GM12873 (cell line): Measurements from ENCODE around the gene PHLDA3.

Experiments
- CTCF ChIP-seq: IDR thresholded peaks from 2 replicates; pipeline ENCODE4 v1.5.1; 2012; ENCODE audit warnings: low read depth, mild to moderate bottlenecking, moderate library complexity, low read length, control low read depth; ENCODE audit not compliant: insufficient read depth; ENCODE audit errors: missing control alignments

The PHLDA3 gene

DNA sequence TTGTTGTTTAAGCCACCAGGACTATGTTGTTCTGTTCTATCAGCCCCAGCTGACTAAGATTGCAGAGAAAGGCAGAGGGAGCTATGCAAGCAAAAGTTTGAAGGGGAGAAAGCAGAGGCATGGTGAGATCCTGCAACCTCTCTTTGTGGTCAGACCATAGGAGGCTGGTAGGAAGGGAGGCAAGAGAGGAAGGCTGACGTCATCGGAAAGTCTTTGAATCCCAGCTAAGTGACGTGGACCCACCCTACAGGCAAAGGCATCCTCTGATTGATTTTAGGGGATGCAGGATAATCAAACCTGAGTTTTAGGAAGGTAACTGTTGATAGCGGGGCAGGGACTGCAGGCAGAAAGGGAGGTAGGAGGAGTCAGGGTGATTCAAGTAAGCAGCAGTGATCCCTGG is 24.2 kb downstream of the PHLDA3 start:
- TF ChIP-seq CTCF, result no peak

GRCh38 chr1:201443747-201444146 is 25.2 kb downstream of the PHLDA3 start:
- no peak for TF ChIP-seq CTCF

DNA sequence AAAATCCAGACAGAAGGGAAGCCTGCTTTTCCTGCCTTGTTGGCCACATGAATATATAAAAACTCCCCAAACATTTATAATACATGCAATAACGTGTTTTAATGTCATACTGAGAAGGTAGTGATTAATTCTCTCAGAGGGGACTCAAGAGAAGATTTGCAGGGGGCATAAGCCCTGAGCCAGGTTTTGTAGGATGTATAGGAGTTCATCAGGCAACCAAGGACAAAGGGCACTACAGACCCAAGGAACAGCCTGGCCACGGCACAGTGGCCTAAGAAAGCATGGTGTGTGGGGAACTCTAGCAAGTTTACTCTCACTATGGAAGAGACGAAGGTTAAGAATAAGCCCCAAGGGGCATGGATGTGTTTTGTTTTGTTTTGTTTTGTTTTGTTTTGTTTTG is 32.0 kb downstream of the PHLDA3 start:
- TF ChIP-seq CTCF, result no peak

DNA sequence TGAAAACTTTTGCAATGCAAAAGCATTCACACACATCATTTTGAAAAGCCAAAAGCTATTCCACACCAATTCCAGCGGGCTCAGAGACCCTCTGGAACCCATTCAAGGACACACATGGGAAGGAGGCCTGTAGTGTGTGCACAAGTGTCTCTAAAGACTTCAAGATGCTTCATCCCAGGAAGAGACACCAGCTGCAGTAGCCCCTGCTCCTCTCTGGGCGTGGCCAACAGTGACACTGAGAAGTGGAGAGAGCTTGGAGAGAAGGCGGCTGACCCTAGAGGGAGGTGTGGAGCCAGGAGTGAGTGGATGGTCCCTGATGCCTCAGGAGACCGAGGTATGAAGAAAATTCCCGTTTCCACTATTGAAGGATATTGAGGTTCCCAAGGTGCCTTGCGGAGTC is 32.6 kb downstream of the PHLDA3 start:
- TF ChIP-seq CTCF, result peak; percentile 2

- TF ChIP-seq CTCF, result no peak
Measured at GRCh38 chr1:201434266-201434665, 34.7 kb downstream of the PHLDA3 start.

DNA sequence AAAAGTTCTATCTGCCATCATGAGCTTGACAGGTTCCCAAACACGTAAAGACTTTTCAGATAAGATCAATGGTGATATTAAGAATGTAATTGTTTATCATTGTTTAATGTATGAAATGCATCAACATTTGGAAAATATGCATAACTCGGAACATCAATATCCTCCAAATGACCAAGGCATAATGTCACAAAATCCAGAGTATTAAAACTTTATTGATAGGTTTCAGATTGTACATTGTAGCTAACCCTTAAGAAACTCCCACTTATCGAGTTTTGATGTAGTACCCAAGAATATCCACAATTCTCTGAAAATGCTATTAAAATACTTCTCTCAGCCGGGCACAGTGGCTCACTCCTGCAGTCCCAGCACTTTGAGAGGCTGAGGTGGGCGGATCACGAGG is 35.4 kb downstream of the PHLDA3 start:
- TF ChIP-seq CTCF, result no peak

DNA sequence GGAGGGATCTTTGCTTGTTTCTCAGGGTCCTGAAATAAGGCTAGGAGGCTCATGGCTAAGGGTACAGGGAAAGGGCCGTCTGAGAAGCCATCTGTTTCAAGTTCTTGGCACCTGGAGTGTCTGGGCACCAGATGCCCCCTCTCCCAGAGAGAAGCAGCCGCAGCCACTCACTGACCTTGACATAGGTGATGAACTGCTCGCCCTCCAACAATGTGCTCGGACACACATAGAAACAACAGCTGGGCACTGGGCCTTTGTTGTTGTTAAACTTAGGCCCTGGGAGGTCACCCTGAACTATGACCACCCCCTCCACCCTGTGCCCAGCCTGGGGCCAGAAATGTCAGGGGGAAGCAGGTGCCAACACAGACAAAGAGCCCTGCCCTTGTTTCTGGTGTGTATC is 38.2 kb downstream of the PHLDA3 start:
- no peak for TF ChIP-seq CTCF
